HG03175 (cell line): Measurements from ENCODE around the gene UPK3BL2.
"Not testable (repeated sequence)": the region's sequence is repeated elsewhere in the genome, so short reads cannot be mapped to it uniquely, and the experiment has no call there.

Source experiments
- ATAC-seq: cut with Tn5 transposase; IDR thresholded peaks from one replicate; pipeline ENCODE4 v1.9.1; 2021; ENCODE audit warnings: mild to moderate bottlenecking, moderate library complexity; ENCODE audit not compliant: unreplicated experiment

UPK3BL2 gene

GRCh38 chr7:102496861-102497260, 46.6 kb downstream of the UPK3BL2 start:
- ATAC-seq = not testable (repeated sequence)

- ATAC-seq = peak; percentile 74
Observed at GRCh38 chr7:102494473-102495149, 48.9 kb downstream of the UPK3BL2 start.

GRCh38 chr7:102494026-102494425, 49.5 kb downstream of the UPK3BL2 start:
- ATAC-seq = not testable (repeated sequence)

GRCh38 chr7:102493220-102493935, 50.1 kb downstream of the UPK3BL2 start:
- peak; percentile 38 for ATAC-seq

GRCh38 chr7:102490529-102491075, 52.9 kb downstream of the UPK3BL2 start:
- ATAC-seq = peak; percentile 45
